Skin of body (tissue), 2 donors: ENCODE data around the gene MACC1. TPM values are rescaled to one million over a fixed set of nuclear protein-coding genes. Genes with fewer than 3 reads are reported as not detected.

Source experiments
- DNase-seq: peaks from one replicate; lab custom pipeline; 2025; lab: John Stamatoyannopoulos, UW
- total RNA-seq: library from RNA; depleted of rRNA; stranded (reverse); fragments of >200 nt; gene quantifications from one replicate; pipeline ENCODE4 v1.2.3, GENCODE V29; 2014

The MACC1 gene
- total RNA-seq, 1 donor from 2014 or later = 7.1 TPM

DNA sequence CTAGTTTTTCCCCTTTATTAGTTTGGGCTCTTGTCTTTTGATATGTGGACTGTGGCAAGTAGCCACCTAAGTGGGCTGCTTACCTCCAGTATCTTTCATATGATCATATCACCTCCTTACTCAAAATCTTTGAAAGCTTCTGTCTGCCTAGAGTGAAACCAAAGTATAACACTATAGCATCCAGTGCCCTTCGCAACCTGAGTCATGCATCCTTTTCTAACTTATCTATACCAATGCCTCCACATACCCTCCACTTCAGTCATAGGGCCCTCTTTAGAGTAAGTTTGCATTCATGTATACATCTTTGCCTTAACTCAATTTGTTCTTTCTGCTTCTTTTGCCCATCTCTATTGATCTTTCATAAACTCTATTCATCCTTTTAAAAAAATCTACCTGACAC is 15.7 kb upstream of the MACC1 start:
- DNase-seq = no peak

DNA sequence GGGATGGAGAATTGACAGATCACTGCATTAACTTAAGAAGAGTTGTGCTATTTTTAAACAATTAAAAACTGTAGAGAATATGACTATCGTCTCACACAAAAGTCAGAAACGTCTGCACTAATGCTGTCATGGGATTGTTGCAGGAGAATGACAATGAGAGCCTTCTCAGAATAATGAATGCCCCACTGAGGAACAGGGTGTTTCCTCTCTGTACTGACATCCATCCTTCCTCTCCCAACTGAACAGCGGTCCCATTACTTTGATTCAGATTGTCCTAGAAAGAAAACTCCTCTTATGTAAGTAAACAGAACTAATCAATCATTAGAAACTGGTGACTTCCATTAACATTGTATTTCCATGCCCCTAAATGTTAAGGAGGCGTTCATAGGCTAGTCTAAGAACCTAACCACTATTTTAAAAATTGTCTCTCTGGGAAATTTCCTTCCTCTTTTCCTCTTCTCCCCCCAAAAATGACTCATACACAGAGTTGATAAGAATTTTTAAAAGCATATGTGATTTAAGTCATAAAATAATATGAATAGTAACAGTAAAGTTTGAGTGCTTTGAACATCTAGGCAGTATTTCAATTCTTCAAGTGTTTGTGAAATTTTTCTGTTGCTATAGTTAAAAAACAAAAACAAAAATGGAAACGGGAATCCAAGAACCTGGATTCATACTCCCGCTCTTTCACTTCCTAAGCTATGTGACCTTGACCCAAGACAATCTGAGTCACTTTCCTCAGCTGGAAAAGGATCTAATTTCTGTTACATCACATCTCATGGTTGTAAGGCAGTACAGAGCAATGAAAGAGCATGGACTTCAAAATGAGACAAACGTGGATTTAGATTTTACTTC is 12.7 kb upstream of the MACC1 start:
- DNase-seq = no peak

DNA sequence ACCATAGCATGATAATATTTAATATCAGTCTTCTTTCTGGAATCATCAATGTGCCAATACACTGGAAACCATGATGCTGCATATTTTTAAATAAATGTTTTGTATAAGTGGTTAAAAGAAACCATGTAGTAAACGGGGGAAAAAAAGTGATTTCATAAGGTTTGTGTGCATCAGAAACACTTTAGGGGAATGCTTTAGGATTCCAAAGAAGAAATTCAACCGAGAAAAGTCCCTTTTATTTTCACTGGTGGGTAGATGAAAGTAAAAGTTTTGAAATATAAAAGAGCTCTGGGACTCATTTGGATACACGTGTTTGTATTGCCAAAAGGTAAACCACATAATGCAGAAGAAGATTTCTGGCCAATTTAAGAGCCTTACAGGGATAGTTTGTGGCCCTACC is 11.9 kb upstream of the MACC1 start:
- no peak for DNase-seq

DNA sequence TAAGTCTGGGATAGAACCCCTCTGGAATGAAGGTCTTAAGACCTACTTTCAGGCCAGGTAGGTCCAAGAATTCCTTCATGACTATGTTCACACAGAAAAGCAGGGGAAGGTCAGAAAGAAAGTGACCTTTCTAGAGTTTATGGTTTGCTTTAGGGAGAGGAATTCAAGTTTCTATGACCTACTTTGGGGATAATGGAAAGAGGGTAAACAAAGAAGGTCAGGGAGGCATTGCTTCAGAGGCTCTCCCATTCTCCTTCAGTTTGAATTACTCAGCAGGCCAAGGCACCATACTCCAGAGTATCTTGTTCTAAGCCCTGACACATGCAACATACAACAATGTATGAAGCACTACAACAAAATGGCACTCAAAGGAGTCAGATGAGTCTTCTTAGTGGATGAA is 11.5 kb upstream of the MACC1 start:
- DNase-seq = no peak

DNA sequence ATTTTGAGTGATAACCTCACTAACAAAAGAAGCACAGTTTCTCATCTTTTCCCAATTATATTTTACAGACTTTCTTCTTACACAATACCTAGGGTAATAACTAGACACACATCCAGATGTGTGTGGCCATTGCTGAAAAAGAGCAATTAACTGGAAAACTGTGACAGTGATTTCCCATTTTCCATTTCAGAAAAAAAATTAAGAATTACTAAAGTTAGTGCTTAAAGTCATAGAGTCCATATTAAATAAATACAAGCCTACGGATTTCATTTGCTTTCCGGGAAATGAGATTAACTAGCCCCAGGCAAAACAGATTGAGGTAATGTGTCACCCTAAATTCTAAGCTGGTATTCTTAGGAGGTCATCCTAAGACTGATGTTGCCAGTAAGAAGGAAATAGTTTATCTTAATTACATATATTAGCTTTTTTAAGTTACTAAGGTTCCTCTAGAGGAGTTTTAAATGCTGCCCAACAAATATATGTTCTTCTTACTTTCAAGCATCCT is 10.2 kb upstream of the MACC1 start:
- no peak for DNase-seq

DNA sequence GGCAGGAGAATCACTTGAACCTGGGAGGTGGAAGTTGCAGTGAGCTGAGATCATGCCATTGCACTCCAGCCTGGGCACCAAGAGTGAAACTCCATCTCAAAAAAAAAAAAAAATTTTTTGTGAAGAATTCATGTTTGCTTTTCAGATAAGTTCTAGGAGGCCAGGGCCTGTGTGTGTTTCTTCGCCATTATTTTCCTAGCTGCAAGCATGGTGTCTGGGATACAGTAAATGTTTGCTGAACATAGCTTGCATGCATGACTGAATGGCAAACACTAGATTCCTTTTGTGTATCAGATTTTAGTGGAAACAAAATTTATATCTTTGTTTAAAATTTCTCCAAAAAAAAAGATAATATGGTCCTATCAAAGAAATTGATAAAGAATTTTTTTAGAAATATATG is 9.7 kb upstream of the MACC1 start:
- no peak for DNase-seq

DNA sequence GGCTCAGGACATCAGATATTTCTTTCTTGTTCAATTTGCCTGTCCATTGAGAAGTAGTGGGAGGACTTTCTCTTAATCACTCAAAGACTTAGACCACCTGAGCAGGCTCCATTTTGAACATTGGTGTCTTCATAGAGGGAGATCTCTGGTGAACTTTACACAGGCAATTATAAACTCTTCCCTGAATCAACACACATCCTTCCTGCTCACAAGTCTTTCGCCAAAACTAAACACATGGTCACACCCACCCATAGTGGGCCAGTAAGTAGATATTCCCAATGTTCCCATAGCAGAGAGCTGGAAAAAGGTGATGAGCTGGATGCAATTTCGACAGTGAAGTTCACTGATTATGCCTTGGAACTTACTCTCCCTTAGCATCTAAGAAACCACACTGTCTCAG is 8.2 kb upstream of the MACC1 start:
- DNase-seq = no peak

DNA sequence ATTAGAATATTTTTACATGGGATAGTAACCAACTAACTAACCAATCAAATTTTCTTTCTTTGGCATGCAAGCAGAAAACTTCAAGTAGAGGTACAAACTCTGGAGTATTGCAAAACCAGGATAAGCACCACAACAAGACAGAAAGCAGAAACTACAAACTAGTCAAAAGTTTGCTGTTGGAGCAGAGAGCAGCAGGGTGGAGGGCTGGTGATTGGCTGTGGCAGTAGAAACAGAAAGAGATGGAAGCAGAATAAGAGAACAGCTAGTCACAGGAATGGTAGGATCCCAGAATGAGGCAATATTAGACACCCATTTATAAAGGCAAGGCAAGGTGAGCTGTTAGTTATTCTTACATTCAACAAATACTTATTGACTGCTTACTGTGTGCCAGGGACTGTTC is 6.8 kb upstream of the MACC1 start:
- DNase-seq = no peak

DNA sequence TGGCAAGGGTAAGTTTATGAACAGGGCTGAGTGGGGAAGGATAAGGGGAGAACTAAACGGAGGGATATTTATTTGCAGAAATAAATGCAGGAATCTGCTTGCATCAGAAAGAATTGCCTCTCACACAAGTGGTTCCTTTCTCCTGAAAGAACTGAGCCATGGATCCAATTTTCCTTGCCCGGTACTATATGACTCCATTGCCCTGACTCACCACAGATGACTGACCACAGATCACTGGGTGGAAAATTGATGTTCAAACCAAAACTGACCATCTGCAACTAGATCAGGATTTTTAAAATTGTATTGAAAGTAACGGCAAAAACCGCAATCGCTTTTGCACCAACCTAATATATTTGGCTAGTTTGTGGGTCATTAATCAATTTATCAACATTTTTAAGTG is 6.2 kb upstream of the MACC1 start:
- no peak for DNase-seq

DNA sequence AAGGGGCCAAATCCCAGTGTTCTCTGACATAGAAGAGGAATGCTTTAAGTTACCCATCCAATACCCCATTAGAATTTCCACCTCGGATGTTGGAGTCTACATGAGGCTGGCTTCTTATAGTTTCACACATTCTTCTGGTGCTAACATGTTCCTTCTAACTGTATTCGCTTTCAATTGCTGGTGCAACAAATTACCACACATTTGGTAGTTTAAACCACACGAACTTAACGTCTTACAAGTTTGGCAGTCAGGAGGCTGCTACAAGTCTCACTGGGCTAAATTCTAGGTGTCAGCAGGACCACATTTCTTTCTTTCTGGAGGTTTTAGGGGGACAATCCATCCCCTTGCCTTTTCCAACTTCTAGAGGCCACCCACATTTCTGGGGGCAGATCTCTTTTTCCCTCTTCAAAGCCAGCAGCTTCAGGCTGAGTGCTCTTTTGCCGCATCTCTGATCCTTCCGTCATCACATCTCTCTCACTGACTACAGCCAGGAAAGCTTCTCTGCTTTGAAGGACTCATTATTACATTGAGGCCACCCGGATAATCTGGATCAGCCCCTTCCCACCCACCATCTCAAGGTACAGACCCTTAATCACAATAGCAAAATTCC is 5.1 kb upstream of the MACC1 start:
- DNase-seq = no peak

DNA sequence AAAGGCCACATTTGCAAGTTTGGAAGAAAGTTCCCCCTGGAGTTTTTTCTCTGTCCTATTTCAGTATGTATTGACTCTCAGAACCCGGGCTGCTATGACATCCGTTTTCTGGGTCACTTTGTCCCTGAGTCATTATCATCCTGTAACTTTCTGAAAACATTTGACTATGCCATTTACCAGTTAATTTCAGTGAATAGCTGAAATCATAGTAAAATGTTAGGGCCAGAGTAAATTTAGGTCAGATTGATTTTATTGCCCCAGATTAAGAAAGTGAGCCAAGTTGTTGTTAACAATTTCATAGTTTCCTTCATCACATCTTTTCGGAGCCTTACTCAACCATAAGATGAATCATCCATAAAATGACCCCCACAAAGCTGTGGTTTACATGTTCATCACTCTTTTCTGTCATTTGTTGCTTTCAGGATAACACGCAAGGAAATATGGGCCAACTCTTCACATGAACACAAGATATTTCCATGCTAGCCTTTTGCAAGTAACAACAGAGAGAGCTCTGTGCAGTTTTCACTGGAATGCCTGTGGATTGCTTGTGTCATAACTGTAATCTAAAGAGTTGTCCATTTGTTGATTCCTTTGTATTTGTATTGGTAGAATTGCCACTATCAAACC is 3.9 kb upstream of the MACC1 start:
- DNase-seq = peak; percentile 69

DNA sequence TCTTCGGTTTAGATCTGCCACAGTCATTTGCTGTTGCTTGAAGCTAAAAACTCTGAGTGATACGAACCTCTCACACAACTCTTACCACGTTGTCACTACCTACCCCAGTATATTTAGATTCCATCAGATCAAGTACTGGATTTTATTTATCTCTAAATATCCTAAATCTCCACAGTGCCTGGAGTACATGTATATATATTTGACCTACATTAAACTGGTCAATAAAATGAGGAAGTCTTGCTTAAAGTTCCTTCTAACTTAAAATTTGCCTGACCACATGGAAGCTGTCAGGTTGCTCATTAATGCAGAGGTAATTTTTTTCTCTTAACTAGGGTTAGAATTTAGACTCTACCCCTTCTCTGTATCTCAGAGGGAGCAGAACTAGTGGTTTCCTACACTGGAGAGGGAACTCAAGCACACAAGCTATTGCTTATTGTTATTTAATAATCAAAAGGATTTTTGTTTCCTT is 3.1 kb upstream of the MACC1 start:
- no peak for DNase-seq

DNA sequence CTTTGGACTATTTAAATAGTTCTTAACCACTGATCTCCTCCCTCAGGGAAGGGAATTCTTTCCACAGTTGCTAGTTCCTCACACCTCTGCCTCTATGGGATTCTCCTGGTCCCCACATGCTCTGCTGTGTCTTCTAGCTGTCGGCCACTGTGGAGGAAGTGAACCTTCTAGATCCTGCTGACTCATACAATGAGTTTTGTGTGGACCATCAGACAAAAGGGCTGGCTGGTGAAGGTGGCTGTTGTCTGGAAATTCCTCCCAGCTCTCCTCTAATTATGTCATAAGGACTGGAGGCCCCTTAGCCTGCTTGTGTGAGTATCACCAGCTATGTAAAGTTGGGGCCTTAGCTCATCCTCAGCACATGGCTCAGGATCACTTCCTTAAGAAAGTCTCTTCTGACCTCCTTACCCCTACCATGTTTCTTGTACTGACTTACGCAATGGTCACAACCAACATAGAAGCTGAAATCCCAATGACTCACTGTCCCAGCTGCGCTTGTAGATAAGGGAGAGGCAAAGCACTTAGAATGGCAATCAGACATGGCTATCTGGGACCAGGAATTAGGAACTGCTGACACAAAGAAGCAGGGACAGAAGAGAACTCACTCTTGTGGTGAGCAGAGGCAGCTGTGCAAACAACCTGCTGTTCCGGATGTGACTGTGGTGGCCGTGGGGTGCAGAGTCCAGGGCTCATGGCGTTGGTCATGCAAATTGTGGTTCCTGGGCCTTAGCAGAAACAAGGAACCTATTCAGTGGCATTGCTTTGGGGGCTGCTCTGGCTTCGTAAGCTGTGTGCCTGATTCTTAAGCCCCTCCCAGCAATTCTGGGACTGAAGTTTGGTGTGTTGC is 2.5 kb upstream of the MACC1 start:
- DNase-seq = peak; percentile 36

DNA sequence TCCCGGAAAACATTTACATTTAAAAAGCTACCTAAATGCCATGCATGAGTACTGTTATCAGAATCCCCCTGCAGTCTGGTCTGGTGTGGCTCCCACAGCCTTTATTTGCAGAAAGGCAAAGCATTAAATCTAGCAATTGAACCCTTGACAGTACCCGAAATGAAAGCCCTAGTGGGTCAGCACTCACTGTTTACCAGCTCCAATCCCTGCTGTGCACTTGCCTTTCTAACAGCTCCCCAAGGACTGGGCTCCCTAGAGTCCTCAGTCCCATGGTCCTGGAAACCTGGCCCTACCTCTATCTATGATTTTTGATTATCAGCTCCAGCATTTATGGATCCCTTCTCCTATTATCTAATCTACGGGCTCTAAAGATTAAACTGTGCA is 1.9 kb upstream of the MACC1 start:
- no peak for DNase-seq

DNA sequence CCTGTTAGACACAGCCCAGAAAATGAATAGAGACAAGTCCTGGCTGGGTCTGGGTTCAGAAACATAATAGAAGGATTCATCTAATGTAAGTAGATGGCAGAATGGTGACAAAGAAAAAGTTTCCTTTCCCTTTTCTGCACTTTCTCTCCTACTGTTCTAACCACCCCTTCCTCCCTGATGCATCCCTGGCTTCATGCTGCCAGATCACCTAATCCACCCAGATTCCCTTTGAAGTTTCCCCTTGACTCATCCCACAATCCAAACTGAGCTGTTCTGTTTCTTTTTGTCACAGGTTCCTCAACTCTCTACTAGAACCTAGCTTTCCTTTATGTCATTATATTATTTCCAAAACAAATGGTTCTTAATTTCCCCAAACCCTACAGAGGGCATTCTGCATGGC is 1.1 kb upstream of the MACC1 start:
- no peak for DNase-seq

DNA sequence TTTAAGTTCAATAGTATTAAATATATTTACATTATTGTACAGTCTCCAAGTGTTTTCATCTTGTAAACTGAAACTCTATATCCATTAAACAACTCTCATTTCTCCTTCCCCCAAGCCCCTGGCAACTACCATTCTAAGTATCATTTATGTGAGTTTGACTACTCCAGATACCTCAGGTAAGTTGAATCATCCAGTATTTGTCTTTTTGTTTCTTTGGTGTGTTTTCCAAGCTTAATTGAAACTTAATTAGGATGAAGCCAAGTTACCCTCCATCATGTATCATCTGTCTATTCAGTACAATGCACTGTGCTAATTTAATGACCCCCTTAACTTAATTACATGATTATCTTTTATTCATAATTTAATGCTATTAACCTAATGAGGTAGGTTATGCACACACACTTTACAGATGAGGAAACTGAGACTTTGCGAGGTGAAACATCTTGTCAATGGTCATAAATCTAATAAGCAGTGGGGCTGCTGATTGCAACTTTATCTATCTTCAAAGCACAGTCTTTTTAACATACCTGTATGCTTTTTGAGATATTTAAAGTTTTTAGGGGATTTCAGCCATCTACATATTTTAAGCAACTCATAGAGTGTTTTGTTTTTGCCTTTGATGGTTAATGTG is 663 bp downstream of the MACC1 start:
- DNase-seq = no peak

DNA sequence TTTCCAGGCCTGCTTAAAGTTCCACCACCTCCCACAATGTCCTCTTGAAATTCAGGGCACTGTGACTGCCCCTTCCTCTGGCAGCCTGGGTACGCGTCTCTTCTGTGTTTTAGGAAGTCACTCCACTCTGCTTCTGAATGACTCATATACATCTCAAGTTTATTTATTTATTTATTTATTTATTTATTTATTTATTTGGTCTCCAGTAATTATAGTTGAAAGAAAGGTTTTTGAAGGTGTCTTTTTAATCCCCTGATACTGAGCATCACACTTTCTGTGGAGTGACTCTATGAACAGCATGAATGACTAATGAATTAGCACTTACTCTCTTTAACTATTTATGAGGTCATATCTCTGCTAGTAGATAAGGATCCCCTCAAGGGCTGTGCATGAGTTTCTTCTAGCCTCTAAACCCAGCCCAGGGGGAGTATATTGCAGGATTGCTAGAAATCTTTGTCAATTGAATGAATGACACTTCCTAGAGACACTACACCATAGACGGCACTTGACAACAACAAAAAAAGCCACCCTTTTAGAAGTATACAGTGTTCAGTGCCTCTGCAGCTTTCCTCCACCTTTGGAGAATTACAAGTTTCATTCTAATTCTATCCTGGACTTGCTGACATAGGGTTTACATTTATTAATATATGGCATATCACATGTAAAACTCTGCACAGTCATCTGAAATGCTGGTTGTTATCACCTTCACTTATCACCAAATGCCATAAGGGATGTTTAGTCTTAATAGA is 2.1 kb downstream of the MACC1 start:
- DNase-seq = no peak

DNA sequence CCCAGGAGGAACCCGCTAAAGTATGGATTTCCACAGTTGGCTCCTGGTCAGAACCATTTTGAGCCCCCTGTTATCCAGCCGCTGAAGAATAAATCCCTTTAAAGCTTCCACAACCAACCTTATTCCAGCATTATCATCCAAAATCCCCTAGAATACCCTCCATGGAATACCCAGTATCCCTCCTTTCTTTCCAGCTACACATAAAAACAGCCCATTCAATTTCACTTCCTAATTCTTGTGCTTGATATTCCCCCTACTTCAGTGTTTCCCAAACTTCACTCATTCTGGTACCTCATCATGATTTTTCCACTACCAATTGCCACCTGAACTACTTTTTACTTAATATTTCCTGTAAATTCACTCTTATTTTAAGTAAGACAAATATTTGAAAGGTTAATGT is 3.1 kb downstream of the MACC1 start:
- no peak for DNase-seq

DNA sequence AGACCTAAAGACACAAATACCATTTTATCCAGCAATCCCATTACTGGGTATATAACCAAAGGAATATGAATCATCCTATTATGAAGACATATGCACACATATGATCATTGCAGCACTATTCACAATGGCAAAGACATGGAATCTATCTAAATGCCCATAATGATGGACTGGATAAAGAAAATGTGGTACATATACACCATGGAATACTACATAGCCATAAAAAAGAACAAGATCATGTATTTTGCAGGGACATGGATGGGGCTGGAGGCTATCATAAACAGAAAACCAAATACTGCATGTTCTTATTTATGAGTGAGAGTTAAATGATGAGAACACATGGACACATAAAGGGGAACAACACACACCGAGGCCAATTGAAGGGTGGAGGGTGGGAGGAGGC is 3.8 kb downstream of the MACC1 start:
- DNase-seq = no peak

DNA sequence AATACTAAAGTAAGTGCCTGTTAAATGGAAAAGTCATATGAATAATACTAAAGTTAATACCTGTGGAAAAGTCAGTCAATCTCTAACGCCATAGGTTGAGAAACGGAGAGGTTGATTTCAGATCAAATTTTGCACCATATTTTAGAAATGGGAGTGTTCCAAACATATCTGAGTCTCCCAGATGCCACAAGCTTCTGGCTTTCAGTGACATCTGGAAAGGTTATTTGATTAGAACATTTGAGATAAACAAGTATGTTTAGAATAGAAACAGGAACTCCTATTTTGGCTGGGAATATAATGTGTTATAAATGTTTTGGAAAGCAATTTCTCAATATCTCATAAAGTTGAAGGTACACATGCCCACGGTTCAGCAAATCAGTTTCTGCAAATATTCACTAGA is 5.8 kb downstream of the MACC1 start:
- no peak for DNase-seq
